ENCODE data around the gene CNN2. TPM values are rescaled to one million over a fixed set of nuclear protein-coding genes. Genes with fewer than 3 reads are reported as not detected.

CNN2 gene
- total and polyA plus RNA-seq, 2 of the 13 experiments (the other 11 are each of a cell fraction or from before 2014, with no cell fraction given) = 63.6 to 70.0 TPM

- no peak for FAIRE-seq
- BruUV-seq (replicated peaks) = no TSS peak
Observed at GRCh38 chr19:1002600-1002999, 23.8 kb upstream of the CNN2 start.

More at GRCh38 chr19:1002600-1002999, 23.8 kb upstream of the CNN2 start:
- H3K36me3 ChIP-seq (replicated peaks in 1 of 2; ENCODE audit: control insufficient read depth in 1 of 2, insufficient read depth in 2 of 2, low read length in 2 of 2) = no peaks in the 10 kb centered on the region
- intact Hi-C loops (cut with micrococcal nuclease; ENCODE audit: unreplicated experiment) = no loop called here
- in situ Hi-C loops (cut with HindIII; ENCODE audit: extremely low pct_ligation_motif_present, low pct_unique_long_range_greater_than_20kb) = no loop called here
- H3K4me2 ChIP-seq (ENCODE audit: low read depth, low read length) = no peak overlapping the region
- ChIA-PET CTCF (ENCODE audit: low intra/inter-chr PET ratio, low total read pairs) (no interaction called here), POLR2A (no interaction called here)
- WGBS (ENCODE audit: low lambda C conversion rate) = 18% methylated on average over 4 of the region's 4 CpGs
- TF ChIP-seq PTBP1 (IDR thresholded peaks at IDR 0.05; ENCODE audit: low read depth, low read length, poor library complexity, severe bottlenecking) (no peak), HBP1 (CRISPR knock-in tag; IDR thresholded peaks at IDR 0.05; ENCODE audit: low read depth) (no peak), IKZF1 (IDR thresholded peaks at IDR 0.05) (no peak), ZNF367 (CRISPR knock-in tag; IDR thresholded peaks at IDR 0.05; ENCODE audit: borderline replicate concordance) (no peak), ZNF746 (CRISPR knock-in tag; IDR thresholded peaks at IDR 0.05) (no peak), MYNN (CRISPR knock-in tag; IDR thresholded peaks at IDR 0.05; ENCODE audit: low read depth) (no peak)
- TF ChIP-seq, protein P1, sequence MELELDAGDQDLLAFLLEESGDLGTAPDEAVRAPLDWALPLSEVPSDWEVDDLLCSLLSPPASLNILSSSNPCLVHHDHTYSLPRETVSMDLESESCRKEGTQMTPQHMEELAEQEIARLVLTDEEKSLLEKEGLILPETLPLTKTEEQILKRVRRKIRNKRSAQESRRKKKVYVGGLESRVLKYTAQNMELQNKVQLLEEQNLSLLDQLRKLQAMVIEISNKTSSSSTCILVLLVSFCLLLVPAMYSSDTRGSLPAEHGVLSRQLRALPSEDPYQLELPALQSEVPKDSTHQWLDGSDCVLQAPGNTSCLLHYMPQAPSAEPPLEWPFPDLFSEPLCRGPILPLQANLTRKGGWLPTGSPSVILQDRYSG (CRISPR knock-in tag; IDR thresholded peaks at IDR 0.05) = no peak
- TF ChIP-seq, protein P2, sequence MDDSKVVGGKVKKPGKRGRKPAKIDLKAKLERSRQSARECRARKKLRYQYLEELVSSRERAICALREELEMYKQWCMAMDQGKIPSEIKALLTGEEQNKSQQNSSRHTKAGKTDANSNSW (CRISPR knock-in tag; IDR thresholded peaks at IDR 0.05; ENCODE audit: borderline replicate concordance) = no peak
- H3K27me3 ChIP-seq (ENCODE audit: control insufficient read depth in 1 of 2, insufficient read depth in 2 of 2, low read length in 2 of 2) = peaks cover 15 to 50% of the 10 kb centered on the region in 2 experiments
- H2AFZ ChIP-seq (ENCODE audit: low read length) = no peak overlapping the region
- peaks cover 22% of the 10 kb centered on the region for H3K4me1 ChIP-seq (ENCODE audit: insufficient read depth, low read length)
- no peaks in the 10 kb centered on the region for H4K20me1 ChIP-seq (ENCODE audit: insufficient read depth, low read length)
- no peak overlapping the region for H3K27ac ChIP-seq (ENCODE audit: extremely low read length, insufficient read depth, low read length)
- ATAC-seq (no peak), DNase-seq (ENCODE audit: low spot score) (no peak)
- no peaks in the 10 kb centered on the region for H3K79me2 ChIP-seq (ENCODE audit: insufficient read depth, low read length)
- H3K9me3 ChIP-seq (ENCODE audit: low read length) = no peaks in the 10 kb centered on the region
- no peak overlapping the region for H3K9ac ChIP-seq (ENCODE audit: insufficient read depth, low read depth, low read length)
- H3K4me3 ChIP-seq (replicated peaks in 1 of 3; ENCODE audit: insufficient read depth in 1 of 3, low read depth in 2 of 3, low read length in 3 of 3) = no peak overlapping the region

Measured in HepG2 (cell line).